ENCODE measurements around the gene RAD51B.

Gene RAD51B

DNA sequence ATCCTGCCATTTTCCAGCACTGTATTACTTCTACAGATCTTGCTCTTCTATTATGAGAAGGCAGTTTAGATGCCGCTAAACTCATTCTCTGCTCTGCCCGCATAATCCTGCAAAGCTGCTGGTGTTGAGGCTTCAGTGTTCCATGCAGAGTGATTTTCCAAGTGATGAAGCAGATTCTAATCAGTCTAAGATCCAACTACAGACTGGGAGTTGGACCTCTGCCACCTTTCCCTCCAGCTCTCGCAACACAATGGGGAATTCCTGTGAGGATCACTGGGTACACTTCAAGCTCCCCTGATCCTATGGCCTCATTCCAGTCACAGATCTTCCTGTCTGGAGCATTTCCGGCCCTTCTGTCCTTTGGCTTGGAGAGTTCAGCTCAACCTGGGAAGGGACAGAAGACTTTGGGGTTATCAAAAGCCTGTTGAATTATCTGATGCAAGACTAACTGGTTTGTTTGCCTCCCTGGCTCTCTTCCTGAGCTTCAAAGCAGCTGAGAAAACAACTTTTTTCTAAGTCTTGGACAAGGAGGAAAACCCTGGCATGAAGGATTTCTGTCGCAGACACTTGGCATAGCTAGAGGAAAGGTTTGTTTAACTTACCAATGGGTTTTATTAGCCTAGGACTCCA lies 639.4 kb downstream of the RAD51B start:
- DNase-seq, result no peak

DNA sequence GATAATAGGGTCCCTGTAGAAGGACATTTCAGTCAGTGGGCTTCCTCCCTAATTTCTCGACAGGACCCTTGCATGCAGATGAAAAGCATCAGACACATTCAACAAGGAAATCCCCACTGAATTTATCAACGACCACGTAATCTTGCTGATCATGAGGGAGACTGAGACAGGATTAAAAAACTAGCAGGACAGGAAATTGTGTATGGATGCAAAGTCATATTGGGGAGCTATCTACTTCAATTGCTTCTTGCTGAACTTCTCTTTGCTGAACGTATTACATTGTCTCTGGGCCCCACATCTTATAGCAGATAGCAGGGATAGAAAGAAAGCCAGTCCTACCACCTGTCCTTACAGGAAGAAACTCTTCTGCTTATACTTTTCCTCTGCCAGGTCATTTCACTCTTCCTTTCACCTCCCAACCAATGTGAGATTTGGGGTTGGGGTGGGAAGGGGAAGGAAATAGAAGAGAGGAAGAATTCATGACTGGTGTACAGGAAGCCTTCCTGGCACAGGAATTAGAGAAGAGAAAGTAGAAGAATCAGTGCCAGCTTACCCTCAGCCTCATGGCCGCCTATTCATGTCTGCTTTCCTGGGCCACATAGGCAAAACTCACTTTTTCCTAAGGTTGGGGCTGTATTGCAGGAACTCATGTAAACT lies 640.0 kb downstream of the RAD51B start:
- DNase-seq, result no peak

DNA sequence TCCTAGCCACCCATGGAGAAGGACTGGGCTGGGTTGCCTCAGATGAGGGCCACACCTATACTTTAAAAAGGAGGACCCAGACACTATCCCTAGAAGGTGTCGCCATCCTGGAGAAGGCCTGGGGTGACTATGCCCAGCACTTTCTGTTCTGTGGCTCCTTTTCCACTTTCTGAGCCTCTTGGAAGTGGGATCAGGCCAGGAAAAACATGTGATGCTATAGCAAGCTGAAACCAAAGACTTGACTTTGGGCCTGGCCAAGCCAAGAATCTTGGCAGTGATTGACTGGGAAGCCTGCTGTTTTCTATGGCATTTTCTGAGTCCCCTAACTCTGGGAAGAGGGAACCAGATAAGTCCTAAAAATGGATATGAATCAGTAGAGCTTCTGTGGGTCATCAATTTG lies 641.0 kb downstream of the RAD51B start:
- DNase-seq, result no peak

DNA sequence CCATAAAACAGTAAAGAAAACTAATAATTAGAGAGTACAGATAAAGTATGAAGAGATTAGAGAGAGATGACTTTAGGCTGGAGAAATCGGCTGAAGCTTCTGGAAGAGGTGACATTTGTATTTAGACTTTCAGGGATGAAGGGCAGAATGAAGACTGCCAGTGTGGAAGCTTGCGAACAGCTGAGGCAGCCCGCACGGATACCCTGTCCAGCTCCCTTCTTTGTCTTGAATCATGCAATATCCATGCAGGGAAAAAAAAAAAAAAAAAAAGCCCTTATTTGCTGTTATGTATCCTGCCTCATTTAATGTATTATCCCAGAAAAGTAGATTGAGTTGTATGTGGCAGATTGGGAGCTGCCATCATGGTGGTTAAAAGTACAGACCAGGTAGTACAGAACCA lies 641.5 kb downstream of the RAD51B start:
- DNase-seq, result no peak

DNA sequence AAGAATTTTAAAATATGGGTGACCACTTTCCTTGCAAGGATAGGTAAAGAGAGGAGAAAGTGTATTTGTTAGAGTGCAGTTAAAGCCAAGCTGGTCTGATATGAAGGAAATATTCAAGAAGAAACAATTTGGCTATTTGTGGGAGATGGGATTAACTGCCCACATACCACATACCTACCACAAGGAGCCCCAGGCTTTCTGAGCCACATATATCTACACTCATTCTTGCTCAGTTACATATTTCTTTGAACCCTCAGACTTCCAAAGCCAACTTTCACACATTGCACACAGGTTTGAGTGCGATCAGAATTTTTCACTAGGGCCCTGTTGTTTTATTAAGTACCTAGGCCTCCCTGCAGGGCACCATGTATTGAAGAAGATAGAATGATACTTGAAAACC lies 643.1 kb downstream of the RAD51B start:
- DNase-seq, result no peak

DNA sequence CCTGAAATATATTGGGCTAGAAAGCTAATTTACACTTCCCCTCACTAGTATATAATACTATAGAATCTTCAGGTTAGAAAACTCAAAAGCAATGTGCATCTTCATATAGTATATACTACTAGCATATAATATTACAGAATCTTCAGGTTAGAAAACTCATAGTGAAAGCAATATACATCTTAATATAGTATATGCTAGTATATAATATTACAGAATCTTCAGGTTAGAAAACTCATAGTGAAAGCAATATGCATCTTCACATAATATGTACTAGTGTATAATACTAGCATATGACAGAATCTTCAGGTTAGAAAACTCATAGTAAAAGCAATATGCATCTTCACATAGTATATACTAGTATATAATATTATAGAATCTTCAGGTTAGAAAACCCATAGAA lies 643.7 kb downstream of the RAD51B start:
- no peak for DNase-seq

DNA sequence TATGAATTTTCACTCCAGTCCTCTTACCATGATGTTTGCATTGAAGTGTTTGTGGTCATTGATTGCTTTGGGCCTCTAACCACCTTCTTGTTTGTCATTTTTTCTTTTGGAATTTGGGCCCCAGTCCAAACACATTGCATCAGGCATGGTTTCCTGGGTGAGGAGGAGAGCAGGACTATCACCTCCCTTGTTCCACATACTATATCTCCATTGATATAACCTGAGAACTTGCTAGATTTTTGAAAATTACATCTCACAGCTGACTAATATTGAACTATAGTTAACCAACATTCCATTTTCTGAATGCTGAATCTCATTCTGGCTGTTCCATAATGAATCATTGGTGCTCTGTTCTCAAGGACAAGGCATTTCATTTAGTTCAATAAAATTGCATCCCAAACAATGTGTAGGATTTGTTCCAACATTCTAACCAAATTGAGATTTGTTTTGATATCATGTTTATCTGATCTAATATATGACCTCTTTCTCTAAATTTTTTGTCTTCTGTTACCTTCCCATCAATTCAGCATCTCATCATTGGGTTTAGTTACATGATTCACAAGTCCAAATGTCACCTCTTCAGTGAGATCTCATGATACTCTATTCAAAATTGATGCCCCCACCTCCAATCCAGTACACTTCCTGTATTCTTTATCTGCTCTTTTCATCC lies 644.3 kb downstream of the RAD51B start:
- DNase-seq, result no peak

DNA sequence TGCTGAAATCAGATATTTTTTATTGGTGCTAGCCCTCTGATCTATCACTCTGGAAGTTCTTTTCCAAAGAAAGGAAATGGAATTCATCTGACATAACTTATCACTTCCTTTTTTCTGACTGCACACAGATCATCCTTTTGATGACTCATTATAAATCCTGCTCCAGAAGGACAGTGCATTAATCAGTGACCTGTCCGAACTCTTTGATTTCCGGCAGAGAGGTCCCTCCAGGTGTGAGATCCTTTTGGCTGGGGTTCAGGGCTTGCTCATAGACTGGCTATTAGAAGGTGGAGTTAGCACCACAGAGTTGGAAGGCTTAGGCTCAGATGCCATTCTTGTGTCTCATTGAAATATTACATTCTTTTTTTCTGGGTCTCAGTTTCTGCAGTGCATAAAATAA lies 645.1 kb downstream of the RAD51B start:
- no peak for DNase-seq

DNA sequence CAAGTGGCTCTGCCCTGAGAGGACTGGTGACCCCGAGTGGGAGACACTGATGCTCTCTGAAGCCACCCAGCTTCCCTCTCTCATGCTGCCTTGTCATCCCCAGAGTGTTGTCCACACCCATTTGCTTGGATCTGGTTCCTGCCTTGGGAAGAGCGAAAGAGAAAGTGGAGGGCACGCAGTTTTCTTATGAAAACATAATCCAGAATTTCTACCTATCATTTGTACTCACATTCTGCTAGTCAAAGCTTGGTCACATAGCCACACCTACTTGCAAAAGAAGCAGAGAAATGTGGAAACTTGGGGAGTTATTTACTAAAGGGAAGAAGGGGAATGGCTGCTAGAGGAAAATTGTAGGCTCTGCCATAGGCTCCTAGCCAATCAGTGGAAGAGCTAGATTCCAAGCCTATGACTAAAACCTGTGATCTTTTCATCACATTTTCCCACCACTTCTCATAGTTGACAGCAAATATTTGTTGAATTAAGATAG lies 647.0 kb downstream of the RAD51B start:
- DNase-seq, result no peak

DNA sequence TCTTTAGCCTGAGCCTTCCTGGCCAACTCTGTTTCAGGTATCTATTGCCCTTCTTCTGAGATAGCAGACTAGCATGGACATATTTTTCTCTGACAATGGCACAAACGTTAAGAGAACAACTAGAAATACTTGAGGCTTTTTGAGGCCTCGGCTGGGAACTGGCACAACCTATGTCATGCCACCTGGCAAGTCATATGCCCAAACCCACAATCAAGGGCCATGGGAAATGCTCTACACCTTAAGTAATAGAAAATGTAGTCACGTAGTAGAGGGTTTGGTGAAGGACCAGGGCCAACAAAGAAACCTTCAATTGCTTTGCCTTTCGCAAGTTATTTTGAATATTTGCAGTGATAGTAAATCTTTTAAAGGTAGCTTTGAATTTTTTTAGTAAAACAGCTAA lies 647.8 kb downstream of the RAD51B start:
- no peak for DNase-seq

DNA sequence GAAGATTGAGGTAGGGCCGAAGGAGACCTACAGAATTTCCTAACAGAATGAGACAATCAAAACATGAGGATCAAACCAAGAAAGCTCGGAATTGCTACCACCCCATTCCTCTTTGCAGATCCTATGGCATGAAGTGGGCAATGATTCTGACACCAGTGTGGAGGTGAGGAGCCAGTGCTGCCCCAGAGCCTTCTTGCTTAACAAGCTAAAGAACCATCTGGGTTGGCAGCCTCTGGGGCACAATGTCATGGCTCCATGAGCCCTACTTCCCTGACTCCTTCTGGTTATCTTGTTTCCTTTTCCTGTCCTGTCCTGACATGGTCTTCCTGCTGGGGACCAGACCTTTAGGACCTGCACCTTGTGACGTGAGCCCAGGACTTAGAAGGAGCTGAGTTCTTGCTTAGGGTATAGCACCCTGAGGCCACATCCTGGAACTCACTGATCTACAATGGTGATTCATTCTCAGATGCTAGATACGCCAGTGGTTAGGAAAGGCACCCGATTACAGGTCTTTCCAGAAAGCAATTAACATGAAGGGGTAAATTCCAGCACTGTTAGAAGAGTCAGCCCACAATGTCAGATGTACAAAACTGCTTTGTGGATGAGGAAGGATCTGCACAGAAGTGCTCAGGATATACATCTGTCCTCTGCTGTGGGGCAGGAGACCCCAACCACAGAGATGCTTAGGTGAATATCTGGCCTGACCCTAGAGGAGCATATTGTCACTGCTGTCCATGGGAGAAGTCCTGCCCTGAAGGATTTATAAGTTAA lies 649.0 kb downstream of the RAD51B start:
- DNase-seq, result peak; percentile 26

DNA sequence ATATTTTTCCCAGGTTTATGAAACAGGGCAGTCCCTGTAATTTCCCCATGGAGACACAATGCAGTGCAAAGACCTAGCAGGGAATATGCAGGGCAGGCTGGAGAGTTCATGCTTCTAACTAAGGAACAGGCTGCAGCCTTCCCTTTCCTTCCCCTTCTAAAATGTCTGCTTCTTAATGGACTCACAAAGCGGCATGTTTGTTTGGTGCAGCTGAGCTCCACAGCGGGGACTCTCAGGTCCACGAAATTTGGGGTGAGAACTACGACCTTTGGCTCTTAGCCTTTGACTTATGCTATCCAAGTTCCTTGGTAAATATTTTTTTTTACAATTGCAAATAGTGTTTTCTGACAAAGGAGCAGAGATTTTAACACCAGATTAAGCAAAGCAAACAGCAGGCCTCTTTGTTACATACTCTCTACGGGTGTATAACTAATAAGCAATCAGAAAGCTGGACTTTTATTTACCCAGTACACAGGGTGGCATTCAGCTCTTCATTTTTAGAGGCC lies 649.7 kb downstream of the RAD51B start:
- no peak for DNase-seq

DNA sequence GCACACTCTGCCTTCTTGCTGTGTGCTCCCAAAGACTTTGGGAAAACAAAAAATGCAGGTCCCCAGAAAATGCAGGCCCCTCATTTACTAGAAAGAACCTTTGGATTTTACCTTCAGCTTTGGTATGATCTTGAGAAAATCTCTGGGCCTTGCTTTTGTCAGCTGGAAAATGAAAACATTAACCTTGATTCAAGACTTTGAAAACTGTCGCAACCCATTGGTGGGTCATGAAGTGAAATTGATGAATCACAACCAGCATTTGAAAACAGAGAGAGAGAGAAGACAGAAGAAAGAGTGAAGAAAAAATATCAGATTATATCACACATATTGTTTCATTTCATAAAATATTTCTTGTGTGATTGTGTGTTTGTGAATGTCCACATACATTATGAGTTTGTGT lies 650.8 kb downstream of the RAD51B start:
- DNase-seq, result no peak

DNA sequence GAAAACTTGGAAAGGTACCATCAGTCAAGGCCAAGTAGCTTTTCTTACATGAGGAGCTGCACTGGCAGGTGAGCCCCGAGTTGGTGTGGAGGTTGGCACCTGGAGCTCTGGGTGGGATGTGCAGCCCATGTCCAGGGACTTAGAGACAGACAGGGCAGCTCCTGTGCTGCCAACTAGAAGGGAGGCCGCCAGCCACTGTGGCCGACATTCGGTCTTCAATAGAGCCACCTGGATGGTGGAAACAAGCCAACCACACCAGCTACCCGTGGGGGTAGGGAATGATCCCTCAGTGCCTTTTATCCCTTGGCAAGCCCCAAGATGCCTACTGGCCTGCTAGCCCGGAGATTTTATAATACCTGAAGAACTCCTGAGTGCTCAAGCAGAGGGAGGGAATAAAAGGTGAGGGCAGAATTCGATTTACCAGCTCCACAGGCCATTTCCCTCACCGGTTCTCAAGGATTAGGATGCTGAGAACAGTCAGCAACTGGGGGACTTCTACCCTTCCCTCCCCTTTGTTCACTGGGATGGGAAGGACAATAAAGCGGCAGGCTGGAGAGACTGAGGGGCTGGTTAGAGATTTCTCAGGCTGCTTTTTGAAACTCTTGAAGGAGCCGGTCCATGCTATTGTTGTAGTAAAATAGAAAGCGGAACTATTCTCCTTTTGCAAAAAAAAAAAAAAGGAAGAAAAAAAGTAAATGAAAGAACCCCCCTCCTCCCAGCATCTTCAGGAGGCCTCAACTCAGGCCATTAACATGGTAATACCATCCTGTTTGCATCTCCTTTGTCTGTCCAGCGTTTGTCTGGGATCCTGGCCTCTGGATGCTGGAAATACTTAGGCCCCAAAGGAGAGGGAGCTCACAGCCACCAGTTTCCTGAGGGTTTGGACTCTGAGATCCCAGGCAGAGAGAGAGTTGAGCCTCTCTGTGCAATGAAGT lies 651.7 kb downstream of the RAD51B start:
- no peak for DNase-seq

DNA sequence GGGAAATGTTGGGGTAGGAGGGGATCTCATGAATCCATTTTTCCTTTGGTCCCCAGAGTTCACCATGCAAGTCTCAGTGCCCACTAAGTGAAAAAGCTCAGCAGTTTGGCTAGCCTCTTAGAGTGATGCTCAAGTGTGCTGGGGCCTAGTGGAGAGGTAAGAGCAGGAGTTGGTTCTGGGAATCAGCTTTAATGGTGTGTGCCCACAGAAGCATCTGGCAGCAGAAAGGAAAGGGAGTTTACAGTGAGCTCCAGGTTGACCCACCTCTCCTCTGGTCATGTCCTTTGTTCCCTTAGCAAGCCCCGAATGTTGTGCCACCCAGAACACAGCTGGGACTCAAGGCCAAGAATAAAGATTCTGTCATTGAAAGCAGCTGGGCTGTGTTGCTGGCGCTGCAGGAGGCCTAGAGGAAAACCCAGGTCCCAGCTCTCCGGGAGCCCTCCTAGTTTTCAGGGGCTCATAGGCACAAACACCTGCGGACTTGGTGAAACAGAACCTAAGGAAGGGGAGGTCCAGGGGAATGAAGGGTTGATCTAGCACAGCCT lies 652.5 kb downstream of the RAD51B start:
- no peak for DNase-seq

DNA sequence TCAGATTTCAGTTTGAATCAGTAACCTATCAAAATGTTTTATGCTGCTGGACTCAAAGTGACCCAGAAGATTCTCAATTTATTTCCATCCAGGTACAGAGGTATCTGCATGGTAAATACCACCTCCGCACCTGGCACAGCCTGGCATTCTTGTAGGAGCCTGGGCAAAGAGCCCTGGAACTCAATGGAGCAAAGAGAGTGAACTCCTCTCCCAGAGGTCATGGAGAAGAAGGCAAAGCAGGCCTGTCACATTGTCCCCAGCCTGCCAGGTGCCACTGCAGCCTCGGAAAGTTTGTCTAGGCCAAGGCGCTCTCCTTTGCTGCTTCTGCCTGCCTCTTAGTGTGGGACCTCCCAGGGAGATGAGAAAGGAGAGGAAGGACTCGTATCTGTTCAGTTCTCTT lies 653.5 kb downstream of the RAD51B start:
- no peak for DNase-seq

DNA sequence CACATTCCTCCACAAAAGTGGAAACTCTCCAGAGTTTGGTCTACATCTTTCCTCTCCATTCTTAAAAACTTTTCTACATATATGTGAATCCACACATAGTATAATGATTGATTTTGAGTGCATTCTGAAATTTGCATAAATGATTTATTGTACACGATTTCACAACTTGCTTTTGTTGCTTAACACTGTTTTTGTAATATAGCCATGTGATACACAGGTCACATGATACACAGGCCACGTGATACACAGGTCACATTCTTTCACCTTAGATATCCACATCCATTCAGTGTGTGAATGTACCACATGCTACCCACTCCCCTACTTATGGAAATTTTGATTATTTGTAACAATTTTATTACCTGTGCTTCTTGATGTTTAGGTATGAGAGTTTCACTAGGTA lies 654.2 kb downstream of the RAD51B start:
- DNase-seq, result no peak

DNA sequence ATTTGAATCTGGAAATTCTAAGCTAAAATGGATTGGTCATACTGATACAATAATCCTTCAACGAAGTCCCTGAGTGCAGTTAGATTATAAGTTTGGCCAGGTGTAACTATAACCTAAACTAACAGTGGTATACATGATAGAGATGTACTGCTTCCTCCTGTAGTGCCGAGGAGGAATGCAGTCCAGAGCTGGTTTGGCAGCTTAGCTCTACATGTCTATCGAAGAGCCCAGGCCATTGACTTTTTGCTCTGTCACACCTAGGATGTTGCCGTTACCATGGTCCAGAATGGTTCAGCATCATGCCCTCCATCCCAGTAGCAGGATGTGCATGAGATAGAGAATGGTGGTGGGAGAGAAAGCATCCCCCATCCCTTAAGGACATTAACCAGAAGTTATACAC lies 655.2 kb downstream of the RAD51B start:
- DNase-seq, result no peak

DNA sequence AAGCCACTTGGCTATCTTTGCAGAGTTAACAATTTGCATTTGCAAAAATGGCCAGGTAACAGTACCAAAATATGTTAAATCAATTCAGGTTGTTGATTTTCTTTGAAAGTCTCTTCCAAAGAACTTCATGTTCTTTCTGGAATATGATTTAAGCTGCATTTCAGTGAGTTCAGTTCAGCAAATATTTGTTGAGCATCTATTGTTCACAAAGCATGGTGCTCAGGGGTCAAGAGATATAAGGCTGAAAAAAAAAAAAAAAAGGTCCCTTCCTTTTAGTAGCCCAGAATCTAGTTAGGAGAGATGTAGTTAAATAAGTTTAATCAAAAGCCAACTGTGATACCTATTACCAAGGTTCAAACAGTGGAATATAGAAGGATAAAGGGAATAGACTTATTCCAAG lies 656.2 kb downstream of the RAD51B start:
- DNase-seq, result no peak

DNA sequence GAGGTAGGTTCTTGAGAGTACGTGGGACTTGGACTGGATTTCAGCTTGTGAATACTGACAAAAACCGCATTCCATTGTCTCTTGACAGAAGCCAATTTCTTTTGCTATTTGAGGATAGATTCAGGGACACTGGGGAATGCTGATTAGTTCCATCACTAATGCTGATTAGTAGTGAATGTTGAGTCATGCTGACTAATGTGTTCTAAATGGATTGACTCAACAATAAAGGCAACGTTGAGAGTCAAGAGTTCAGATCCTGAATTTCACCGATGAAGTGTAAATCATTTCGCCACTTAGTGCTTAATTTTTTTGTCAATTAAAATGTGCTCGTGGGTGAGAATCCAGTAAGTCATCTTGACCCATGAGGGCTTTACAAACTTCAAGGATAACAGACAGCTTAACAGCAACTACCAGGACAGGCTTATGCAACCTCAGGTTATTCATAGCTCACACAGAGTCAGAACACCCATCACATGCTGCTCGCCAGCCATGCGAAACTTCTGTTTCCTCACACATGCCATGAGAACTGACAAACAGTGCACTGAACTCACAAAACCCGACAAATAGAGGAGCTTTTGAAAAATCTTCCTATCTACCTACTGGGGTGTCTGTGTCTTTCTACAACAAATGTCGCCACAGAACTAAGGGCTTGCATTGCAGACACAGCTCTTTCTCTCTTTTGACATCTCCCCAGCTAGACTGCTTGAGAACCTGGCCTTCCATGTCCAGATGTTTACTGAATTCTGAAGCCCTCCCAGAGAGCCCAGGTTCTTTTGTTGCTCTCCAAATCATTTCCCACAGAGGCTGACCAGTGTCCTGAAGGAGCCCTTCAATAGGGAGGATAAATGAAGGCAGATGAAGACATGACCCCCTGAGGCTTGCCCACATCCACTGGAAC lies 656.9 kb downstream of the RAD51B start:
- no peak for DNase-seq

DNA sequence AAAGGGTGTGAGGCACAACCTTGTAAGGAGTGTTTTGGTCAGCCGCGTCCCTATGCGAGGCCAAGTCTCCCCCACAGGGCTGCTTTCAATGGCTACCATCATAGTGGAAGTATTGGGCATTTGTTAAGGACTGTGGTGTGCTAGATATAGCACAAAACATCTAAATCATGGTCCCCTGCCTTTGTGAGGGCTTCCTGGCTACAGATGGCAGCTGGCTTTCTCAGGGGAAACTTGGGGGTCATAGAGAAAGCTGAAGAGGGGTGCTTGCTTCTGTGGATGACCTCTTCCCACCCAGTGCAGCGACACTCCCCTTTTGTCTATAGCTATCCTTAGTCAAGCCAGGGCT lies 657.5 kb downstream of the RAD51B start:
- DNase-seq, result no peak
